ENCODE results near the gene RAD51B.

DNA sequence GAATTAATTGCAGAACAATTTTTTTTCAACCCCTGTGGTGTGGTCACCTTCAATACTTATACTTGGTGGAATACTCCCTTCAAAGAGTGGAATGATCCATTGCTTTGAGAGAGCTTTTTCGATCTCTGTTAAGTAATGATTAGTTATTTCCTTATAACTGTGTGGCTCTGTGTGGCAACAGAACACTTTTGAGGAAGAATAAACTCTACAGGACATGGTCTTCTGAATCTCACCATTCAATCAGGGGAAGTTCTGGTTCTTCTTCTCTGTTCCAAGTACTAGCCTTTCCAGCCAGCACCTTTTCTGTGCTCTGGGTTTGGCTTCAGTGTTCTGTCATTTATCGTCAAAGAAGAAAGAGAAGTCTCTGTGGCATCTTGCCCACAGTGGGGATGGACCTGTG lies 604.1 kb downstream of the RAD51B start:
- no peak for TF ChIP-seq TCF7 (CRISPR knock-in tag; IDR thresholded peaks at IDR 0.05; ENCODE audit: low read depth)
- no peak for TF ChIP-seq SMAD4 (CRISPR knock-in tag; IDR thresholded peaks at IDR 0.05)
- TF ChIP-seq, protein P1, sequence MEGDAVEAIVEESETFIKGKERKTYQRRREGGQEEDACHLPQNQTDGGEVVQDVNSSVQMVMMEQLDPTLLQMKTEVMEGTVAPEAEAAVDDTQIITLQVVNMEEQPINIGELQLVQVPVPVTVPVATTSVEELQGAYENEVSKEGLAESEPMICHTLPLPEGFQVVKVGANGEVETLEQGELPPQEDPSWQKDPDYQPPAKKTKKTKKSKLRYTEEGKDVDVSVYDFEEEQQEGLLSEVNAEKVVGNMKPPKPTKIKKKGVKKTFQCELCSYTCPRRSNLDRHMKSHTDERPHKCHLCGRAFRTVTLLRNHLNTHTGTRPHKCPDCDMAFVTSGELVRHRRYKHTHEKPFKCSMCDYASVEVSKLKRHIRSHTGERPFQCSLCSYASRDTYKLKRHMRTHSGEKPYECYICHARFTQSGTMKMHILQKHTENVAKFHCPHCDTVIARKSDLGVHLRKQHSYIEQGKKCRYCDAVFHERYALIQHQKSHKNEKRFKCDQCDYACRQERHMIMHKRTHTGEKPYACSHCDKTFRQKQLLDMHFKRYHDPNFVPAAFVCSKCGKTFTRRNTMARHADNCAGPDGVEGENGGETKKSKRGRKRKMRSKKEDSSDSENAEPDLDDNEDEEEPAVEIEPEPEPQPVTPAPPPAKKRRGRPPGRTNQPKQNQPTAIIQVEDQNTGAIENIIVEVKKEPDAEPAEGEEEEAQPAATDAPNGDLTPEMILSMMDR (IDR thresholded peaks at IDR 0.05), result no peak
- no peak for TF ChIP-seq ZNF232 (CRISPR knock-in tag; IDR thresholded peaks at IDR 0.05)
- no peak for TF ChIP-seq NFE2L1 (CRISPR knock-in tag; IDR thresholded peaks at IDR 0.05)
- TF ChIP-seq GABPB1 (CRISPR knock-in tag; IDR thresholded peaks at IDR 0.05), result no peak
- TF ChIP-seq ETV6 (CRISPR knock-in tag; IDR thresholded peaks at IDR 0.05), result no peak
- no peak for TF ChIP-seq ELF4 (CRISPR knock-in tag; IDR thresholded peaks at IDR 0.05; ENCODE audit: low read depth)
- TF ChIP-seq SMAD3 (CRISPR knock-in tag; IDR thresholded peaks at IDR 0.05; ENCODE audit: borderline replicate concordance), result no peak
- no peak for TF ChIP-seq ATF1 (CRISPR knock-in tag; IDR thresholded peaks at IDR 0.05)
- TF ChIP-seq TP53 (CRISPR knock-in tag; IDR thresholded peaks at IDR 0.05), result no peak
